Smooth muscle cell (in vitro differentiated cells): Measurements from ENCODE around the gene RXFP1. TPM values are rescaled to one million over a fixed set of nuclear protein-coding genes. Genes with fewer than 3 reads are reported as not detected.
"Not testable (repeated sequence)": the region's sequence is repeated elsewhere in the genome, so short reads cannot be mapped to it uniquely, and the experiment has no call there.

Experiments used
- DNase-seq: peaks from one replicate; lab custom pipeline; 2025; ENCODE audit not compliant: unreplicated experiment; lab: John Stamatoyannopoulos, UW
- H2AFZ ChIP-seq: fragments of 200-600 bp; sonication (generic); 2 replicates; pipeline ENCODE4 v1.6.0; 2016; ENCODE audit warnings: antibody characterized with exemption, low read depth, mild to moderate bottlenecking
- H3F3A ChIP-seq: fragments of 200-600 bp; sonication (generic); 2 replicates; pipeline ENCODE4 v1.6.0; 2017; ENCODE audit warnings: antibody characterized with exemption, low read depth
- H3K27ac ChIP-seq: fragments of 200-600 bp; sonication (generic); 2 replicates; pipeline ENCODE4 v1.5.1; 2016; ENCODE audit warnings: low read depth, mild to moderate bottlenecking
- H3K27me3 ChIP-seq: fragments of 200-600 bp; sonication (generic); 2 replicates; pipeline ENCODE4 v1.6.1; 2016; ENCODE audit warnings: low read depth, mild to moderate bottlenecking
- H3K36me3 ChIP-seq: fragments of 200-600 bp; sonication (generic); 2 replicates; pipeline ENCODE4 v1.5.1; 2016; ENCODE audit warnings: low read depth
- H3K4me1 ChIP-seq: fragments of 200-600 bp; sonication (generic); 2 replicates; pipeline ENCODE4 v1.5.1; 2016; ENCODE audit warnings: low read depth
- H3K4me2 ChIP-seq: fragments of 200-600 bp; sonication (generic); 2 replicates; pipeline ENCODE4 v1.6.0; 2016; ENCODE audit warnings: mild to moderate bottlenecking
- H3K4me3 ChIP-seq: fragments of 200-600 bp; sonication (generic); 2 replicates; pipeline ENCODE4 v1.5.1; 2016; ENCODE audit warnings: mild to moderate bottlenecking
- H3K79me2 ChIP-seq: fragments of 200-600 bp; sonication (generic); 2 replicates; pipeline ENCODE4 v1.6.0; 2016; ENCODE audit warnings: low read depth, mild to moderate bottlenecking
- H3K9ac ChIP-seq: fragments of 200-600 bp; sonication (generic); 2 replicates; pipeline ENCODE4 v1.6.0; 2016; ENCODE audit warnings: low read depth
- H3K9me3 ChIP-seq: fragments of 200-600 bp; sonication (generic); replicated peaks from 2 replicates; pipeline ENCODE4 v1.5.1; 2016; ENCODE audit warnings: low read depth
- H4K20me1 ChIP-seq: fragments of 200-600 bp; sonication (generic); 2 replicates; pipeline ENCODE4 v1.6.0; 2016; ENCODE audit warnings: low read depth
- CTCF ChIP-seq: fragments of 200-600 bp; sonication (generic); IDR thresholded peaks from 2 replicates; pipeline ENCODE4 v1.5.1; 2017; ENCODE audit warnings: borderline replicate concordance, mild to moderate bottlenecking, antibody characterized with exemption; ENCODE audit not compliant: insufficient read depth, poor library complexity, severe bottlenecking
- WGBS: methylation state at CpG from one replicate; pipeline ENCODE4 v1.1.7; 2016; ENCODE audit warnings: low lambda C conversion rate; 5-methylcytosine and 5-hydroxymethylcytosine counted together
- polyA plus RNA-seq: library from polyadenylated mRNA; unstranded; fragments of >200 nt; fragmentation: Nextera tagmentation; extraction: Ambion mirVana; gene quantifications from 2 replicates; pipeline ENCODE4 v1.2.1, GENCODE V29; 2016
- total RNA-seq: library from RNA; depleted of rRNA; stranded (reverse); fragments of >200 nt; gene quantifications from 2 replicates; pipeline ENCODE4 v1.2.3, GENCODE V29; 2014

The RXFP1 gene
- total and polyA plus RNA-seq, 2 experiments from 2014 or later: not detected

DNA sequence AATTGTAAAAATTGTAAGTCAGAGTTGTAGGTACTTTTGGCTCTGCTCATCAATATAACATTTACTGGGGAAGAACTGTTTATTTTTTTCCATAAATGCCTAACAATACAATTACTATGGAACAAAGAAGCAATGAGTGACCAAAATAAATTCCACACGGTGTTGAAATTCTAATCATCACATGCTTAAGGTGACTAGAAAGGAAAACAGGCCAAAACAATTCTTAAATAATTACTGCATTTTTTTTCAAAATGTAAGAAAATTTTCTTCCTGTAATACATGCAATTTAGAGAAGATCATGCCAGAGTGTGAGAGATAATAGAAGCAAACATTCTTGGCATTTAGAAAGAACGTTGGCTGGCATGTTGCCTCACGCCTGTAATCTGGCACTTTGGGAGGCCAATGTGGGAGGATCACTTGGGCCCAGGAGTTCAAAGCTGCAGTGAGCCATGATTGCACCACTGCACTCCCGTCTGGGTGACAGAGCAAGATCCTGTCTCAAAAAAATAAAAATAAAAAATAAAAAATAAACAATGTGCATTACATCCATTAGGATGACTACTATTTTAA, 127.5 kb downstream of the RXFP1 start:
- 77% methylated on average over 4 of the region's 4 CpGs for WGBS
- Histone ChIP-seq H3K4me2 (no peak overlapping the region), H3K9me3 (no peaks in the 10 kb centered on the region)

GRCh38 chr4:158652920-158653319, 131.2 kb downstream of the RXFP1 start:
- no peaks in the 10 kb centered on the region for H4K20me1 ChIP-seq
- H3K4me3 ChIP-seq: no peak overlapping the region
- DNase-seq: no peak
- H3K9ac ChIP-seq: no peak overlapping the region
- WGBS: 81% methylated on average over 2 of the region's 2 CpGs
- H3K27ac ChIP-seq: no peak overlapping the region
- no peaks in the 10 kb centered on the region for H3K79me2 ChIP-seq
- no peaks in the 10 kb centered on the region for H3K36me3 ChIP-seq
- no peak overlapping the region for H3K4me2 ChIP-seq
- H3K4me1 ChIP-seq: no peaks in the 10 kb centered on the region
- TF ChIP-seq CTCF: no peak
- no peaks in the 10 kb centered on the region for H3F3A ChIP-seq
- H3K27me3 ChIP-seq: no peaks in the 10 kb centered on the region
- H3K9me3 ChIP-seq: no peaks in the 10 kb centered on the region
- H2AFZ ChIP-seq: peak overlapping the region; percentile 45

More for the DNA sequence above, 127.5 kb downstream of the RXFP1 start:
- H3K4me1 ChIP-seq: no peaks in the 10 kb centered on the region
- no peak overlapping the region for H3K27ac ChIP-seq
- no peaks in the 10 kb centered on the region for H3K79me2 ChIP-seq
- TF ChIP-seq CTCF: no peak
- no peak overlapping the region for H3K4me3 ChIP-seq
- H3F3A ChIP-seq: no peaks in the 10 kb centered on the region
- no peaks in the 10 kb centered on the region for H3K36me3 ChIP-seq
- no peak overlapping the region for H2AFZ ChIP-seq
- H3K9ac ChIP-seq: no peak overlapping the region
- H3K27me3 ChIP-seq: no peaks in the 10 kb centered on the region
- H4K20me1 ChIP-seq: no peaks in the 10 kb centered on the region
- DNase-seq: no peak

- Histone ChIP-seq H3K4me2 (no peak overlapping the region), H3K4me3 (no peak overlapping the region), H3K79me2 (no peaks in the 10 kb centered on the region), H3K36me3 (no peaks in the 10 kb centered on the region), H3K27me3 (no peaks in the 10 kb centered on the region), H4K20me1 (no peaks in the 10 kb centered on the region), H3K4me1 (no peaks in the 10 kb centered on the region), H3K9ac (no peak overlapping the region), H3K9me3 (no peaks in the 10 kb centered on the region), H3F3A (no peaks in the 10 kb centered on the region), H3K27ac (no peak overlapping the region), H2AFZ (no peak overlapping the region)
- DNase-seq: no peak
- WGBS: 83% methylated on average over 1 of the region's 1 CpG
- no peak for TF ChIP-seq CTCF
Measured at GRCh38 chr4:158656439-158656838, 134.8 kb downstream of the RXFP1 start.

DNA sequence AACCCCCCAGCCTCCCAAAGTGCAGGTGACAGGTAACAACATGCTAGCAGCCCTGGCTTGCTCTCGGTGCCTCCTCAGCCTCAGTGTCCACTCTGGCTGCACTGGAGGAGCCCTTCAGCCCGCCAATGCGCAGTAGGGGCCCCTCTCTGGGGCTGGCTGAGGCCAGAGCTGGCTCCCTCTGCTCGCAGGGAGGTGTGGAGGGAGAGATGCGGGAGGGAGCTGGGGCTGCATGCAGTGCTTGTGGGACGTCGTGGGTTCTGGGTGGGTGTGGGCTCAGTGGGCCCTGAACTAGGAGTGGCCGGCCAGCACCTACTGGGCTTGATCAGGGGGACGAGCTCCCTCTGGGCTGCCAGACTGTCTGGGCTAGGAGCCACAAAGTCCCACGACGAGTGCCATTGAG, 135.6 kb downstream of the RXFP1 start:
- TF ChIP-seq CTCF: no peak
- Histone ChIP-seq H3K4me2 (no peak overlapping the region), H3K27me3 (no peaks in the 10 kb centered on the region), H3K4me1 (no peaks in the 10 kb centered on the region), H3K27ac (no peak overlapping the region), H3K36me3 (no peaks in the 10 kb centered on the region), H3K79me2 (no peaks in the 10 kb centered on the region), H3F3A (no peaks in the 10 kb centered on the region), H3K9ac (no peak overlapping the region), H3K9me3 (no peaks in the 10 kb centered on the region), H2AFZ (no peak overlapping the region), H4K20me1 (no peaks in the 10 kb centered on the region), H3K4me3 (no peak overlapping the region)
- DNase-seq: no peak
- WGBS: 95% methylated on average over 10 of the region's 11 CpGs

- not testable (repeated sequence) for H3K36me3 ChIP-seq, H4K20me1 ChIP-seq, DNase-seq, H3K27ac ChIP-seq, H3K4me1 ChIP-seq, H3K79me2 ChIP-seq, H3K4me2 ChIP-seq, H2AFZ ChIP-seq, H3K9ac ChIP-seq, H3K27me3 ChIP-seq, H3F3A ChIP-seq, H3K9me3 ChIP-seq, H3K4me3 ChIP-seq
- 79% methylated on average over 4 of the region's 4 CpGs for WGBS
Measured at GRCh38 chr4:158663255-158663654, 141.6 kb downstream of the RXFP1 start.
